ENCODE data around the gene ABHD17A.

- TF ChIP-seq CTCF (IDR thresholded peaks at IDR 0.05) = no peak
- TF ChIP-seq POLR2A (IDR thresholded peaks at IDR 0.05) = no peak
- TF ChIP-seq POLR2AphosphoS5 (IDR thresholded peaks at IDR 0.05) = no peak
These were observed 4.5 kb downstream of the ABHD17A start for GRCh38 chr19:1880611-1881392.
